ENCODE measurements around the gene ZNF557.
"Not testable (repeated sequence)": the region's sequence is repeated elsewhere in the genome, so short reads cannot be mapped to it uniquely, and the experiment has no call there.

Gene ZNF557

GRCh38 chr19:7069042-7069903 lies at the start of gene ZNF557:
TSS of gene ZNF557 (plus strand) at chr19:7069703. CDS start at chr19:7075075, 5,372 bp downstream.
- DNase-seq (ENCODE audit: low spot score), result peak; percentile 98

- DNase-seq (ENCODE audit: low spot score), result not testable (repeated sequence)
Measured at GRCh38 chr19:7021331-7021730, 48.2 kb upstream of the ZNF557 start, which contains the start of gene MBD3L2B. TSS of gene MBD3L2B (minus strand) at chr19:7021431. CDS start at chr19:7021397, 34 bp downstream.

- DNase-seq (ENCODE audit: low spot score), result not testable (repeated sequence)
Measured at GRCh38 chr19:7028790-7029189, 40.7 kb upstream of the ZNF557 start.

- DNase-seq (ENCODE audit: low spot score), result not testable (repeated sequence)
Measured at GRCh38 chr19:7030278-7030677, 39.2 kb upstream of the ZNF557 start, which contains the start of gene MBD3L5. TSS of gene MBD3L5 (plus strand) at chr19:7030578. CDS start at chr19:7030612, 34 bp downstream.

GRCh38 chr19:7040079-7040478 lies 29.4 kb upstream of the ZNF557 start, which contains the start of gene MBD3L4:
TSS of gene MBD3L4 (minus strand) at chr19:7040179. CDS start at chr19:7040144, 35 bp downstream.
- DNase-seq (ENCODE audit: low spot score), result not testable (repeated sequence)

GRCh38 chr19:7041563-7041962 lies 27.9 kb upstream of the ZNF557 start:
- not testable (repeated sequence) for DNase-seq (ENCODE audit: low spot score)

- DNase-seq (ENCODE audit: low spot score), result not testable (repeated sequence)
Measured at GRCh38 chr19:7049021-7049420, 20.5 kb upstream of the ZNF557 start, which contains the start of gene MBD3L2. TSS of gene MBD3L2 (plus strand) at chr19:7049321. CDS start at chr19:7049374, 53 bp downstream.

- DNase-seq (ENCODE audit: low spot score), result not testable (repeated sequence)
Measured at GRCh38 chr19:7051421-7051820, 18.1 kb upstream of the ZNF557 start.

GRCh38 chr19:7052896-7053295 lies 16.6 kb upstream of the ZNF557 start:
- not testable (repeated sequence) for DNase-seq (ENCODE audit: low spot score)

GRCh38 chr19:7054635-7055368 lies 14.7 kb upstream of the ZNF557 start:
- not testable (repeated sequence) for DNase-seq (ENCODE audit: low spot score)

GRCh38 chr19:7055679-7056078 lies 13.8 kb upstream of the ZNF557 start:
- DNase-seq (ENCODE audit: low spot score), result not testable (repeated sequence)

- not testable (repeated sequence) for DNase-seq (ENCODE audit: low spot score)
Measured at GRCh38 chr19:7056371-7056770, 13.1 kb upstream of the ZNF557 start.

- DNase-seq (ENCODE audit: low spot score), result not testable (repeated sequence)
Measured at GRCh38 chr19:7058576-7058975, 10.9 kb upstream of the ZNF557 start, which contains the start of gene MBD3L3. TSS of gene MBD3L3 (minus strand) at chr19:7058676. CDS start at chr19:7058605, 71 bp downstream.

GRCh38 chr19:7059977-7060376 lies 9.5 kb upstream of the ZNF557 start:
- DNase-seq (ENCODE audit: low spot score), result not testable (repeated sequence)

- no peak for DNase-seq (ENCODE audit: low spot score)
Measured at GRCh38 chr19:7063339-7063738, 6.2 kb upstream of the ZNF557 start.

GRCh38 chr19:7063764-7064418 lies 5.6 kb upstream of the ZNF557 start:
- DNase-seq (ENCODE audit: low spot score), result no peak

GRCh38 chr19:7067122-7067521 lies 2.4 kb upstream of the ZNF557 start:
- not testable (repeated sequence) for DNase-seq (ENCODE audit: low spot score)

- no peak for DNase-seq (ENCODE audit: low spot score)
Measured at GRCh38 chr19:7067716-7068115, 1.8 kb upstream of the ZNF557 start.

GRCh38 chr19:7068599-7068998 lies 904 bp upstream of the ZNF557 start:
- DNase-seq (ENCODE audit: low spot score), result no peak

- DNase-seq (ENCODE audit: low spot score), result no peak
Measured at GRCh38 chr19:7069904-7070226, 362 bp downstream of the ZNF557 start.

GRCh38 chr19:7072541-7072940 lies 3.0 kb downstream of the ZNF557 start:
- DNase-seq (ENCODE audit: low spot score), result no peak
